ENCODE data around the gene ADCY10.

DNA sequence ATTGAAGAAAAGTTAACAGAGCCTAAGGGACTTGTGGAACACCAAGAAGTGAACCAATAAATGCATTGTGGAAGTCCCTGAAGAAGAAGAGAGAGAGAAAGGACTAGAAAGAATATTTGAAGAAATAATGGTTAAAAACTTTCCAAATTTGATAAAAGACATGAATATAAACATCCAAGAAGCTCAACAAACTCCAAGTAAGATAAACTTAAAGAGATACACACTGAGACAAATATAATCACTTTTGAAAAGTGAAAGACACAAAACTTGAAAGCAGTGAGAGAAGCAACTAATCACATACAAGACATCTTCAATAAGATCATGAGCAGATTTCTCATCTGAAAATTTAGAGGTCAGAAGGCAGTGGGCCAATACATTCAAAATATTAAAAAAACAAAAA lies 101.0 kb downstream of the ADCY10 start:
- TF ChIP-seq EZH2 (IDR thresholded peaks at IDR 0.05; ENCODE audit: low read depth) = no peak
- no peak for TF ChIP-seq CTCF (conservative IDR thresholded peaks at IDR 0.05)
